ENCODE results near the gene LIN28B.
"Not testable (repeated sequence)": the region's sequence is repeated elsewhere in the genome, so short reads cannot be mapped to it uniquely, and the experiment has no call there.

The LIN28B gene

DNA sequence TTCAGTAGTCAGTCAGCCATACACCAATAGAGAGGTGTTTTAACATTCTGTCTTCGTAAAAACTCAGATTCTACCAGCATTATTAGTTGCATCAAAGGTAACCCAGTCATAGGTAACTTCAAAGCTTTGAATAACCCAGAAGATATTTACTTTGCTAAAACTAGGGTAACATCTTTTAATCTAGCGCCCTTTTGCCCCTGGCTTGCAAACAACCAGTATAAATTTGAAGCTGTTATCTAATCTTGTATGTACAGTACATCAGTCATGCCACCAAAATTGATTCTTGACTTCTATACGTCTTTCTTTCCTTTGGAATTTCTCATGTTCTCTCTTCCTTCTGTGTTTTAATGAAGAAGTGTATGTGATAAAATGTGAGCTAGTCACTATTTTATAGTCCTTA lies 109.3 kb downstream of the LIN28B start:
- in situ Hi-C loops (cut with MboI; ENCODE audit: low sequenced_read_pairs): no loop called here

DNA sequence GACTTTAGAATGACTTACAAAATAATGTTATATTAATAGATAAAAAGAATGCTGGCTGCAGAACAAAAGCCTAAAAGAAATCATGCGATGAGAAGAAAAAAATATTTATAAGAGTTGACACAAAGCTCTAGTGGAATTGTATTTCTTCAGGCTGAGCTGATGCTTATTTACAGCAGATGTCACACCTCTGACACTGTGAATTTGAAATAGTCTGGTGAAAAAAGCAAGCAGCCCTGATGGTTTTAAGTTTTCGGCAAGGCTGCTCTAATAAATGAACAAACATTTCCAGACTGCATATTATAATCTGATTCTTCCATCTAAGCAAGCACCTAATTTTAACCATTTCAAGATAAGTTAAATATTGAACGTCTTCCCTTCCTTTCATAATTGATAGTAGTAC lies 109.9 kb downstream of the LIN28B start:
- in situ Hi-C loops (cut with MboI; ENCODE audit: low sequenced_read_pairs): no loop called here

DNA sequence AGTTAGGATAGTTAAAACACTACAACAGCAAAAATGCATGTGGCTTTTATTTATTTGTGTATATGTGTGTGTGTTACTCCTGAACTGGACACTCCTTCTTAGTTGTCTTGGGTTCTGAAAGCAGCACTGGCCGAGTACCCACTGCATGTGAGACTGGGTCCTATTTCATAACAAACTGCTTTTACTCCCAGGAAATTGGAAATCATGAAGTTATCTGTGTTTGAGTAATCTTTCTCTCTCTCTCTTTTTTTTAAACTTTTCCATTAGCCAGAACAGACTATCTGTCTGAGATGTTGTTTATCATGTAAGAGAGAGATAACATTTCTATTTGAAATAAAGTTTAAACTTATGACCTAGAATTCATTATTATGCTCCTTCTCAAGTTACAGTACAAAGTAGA lies 110.4 kb downstream of the LIN28B start:
- in situ Hi-C loops (cut with MboI; ENCODE audit: low sequenced_read_pairs): no loop called here

DNA sequence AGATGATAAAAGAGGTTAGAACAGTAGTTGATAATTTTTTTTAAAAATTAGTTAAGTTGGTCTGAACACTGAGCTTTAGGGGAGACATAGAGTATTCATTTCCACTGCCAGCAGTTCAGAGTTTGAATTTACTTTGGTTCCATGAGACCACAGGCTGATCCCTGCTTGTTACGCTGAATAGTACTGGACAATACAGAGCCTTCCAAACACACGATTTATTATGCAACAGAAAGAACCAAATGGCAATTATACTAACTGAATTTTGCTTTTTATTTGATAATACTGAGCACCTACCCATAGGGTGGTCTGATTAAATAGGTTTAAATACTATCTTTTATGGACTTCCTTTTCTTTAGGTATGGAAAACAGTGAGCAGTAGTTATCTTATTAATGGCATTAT lies 111.5 kb downstream of the LIN28B start:
- in situ Hi-C loops (cut with MboI; ENCODE audit: low sequenced_read_pairs): no loop called here

DNA sequence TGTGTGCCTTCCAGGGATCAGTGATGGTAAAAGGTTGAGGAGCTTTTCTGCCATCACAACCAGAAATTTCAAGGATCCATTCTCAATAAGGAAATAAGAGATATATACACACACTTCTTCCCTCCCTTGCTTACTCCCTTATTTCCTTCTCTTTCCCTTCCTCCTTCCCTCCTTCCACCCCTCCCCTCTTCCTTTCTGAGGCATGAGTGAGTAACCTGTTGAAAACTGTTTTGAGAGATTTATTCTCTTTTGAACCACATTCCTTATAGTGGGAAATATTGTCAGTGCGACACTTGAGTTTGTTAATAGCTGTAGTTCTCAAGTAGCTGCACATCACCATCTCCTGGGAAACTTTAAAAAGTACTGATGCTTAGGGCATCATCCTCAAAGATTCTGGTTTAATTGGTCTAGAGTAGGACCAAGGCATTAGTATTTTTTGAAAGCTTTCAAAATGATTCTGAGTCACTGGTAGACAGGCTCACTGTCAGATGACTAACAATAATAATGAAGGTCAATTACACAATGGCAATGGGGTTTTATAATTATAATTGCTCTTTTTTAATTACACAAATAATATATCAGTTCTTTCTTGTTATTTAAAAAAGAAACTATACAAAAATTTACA lies 113.0 kb downstream of the LIN28B start:
- in situ Hi-C loops (cut with MboI; ENCODE audit: low sequenced_read_pairs): no loop called here

DNA sequence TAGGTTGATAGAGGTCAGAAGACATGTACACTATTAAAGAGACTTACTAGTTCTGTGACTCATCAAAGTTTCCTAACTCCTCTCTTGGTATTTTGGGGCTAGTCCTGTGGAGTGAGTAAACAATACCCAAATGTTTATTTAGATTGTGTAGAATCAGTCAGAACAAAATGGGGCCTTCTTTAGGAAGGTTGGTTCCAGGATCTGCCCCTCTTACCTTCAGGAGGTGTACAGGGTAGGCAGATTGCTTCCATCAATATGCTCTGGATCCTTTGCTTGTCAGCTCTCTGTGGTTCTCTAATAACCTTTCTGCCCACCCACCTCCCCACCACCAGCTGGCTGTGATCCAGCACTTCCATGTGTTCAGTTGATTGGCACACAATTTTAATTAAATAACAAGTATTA lies 115.9 kb downstream of the LIN28B start:
- in situ Hi-C loops (cut with MboI; ENCODE audit: low sequenced_read_pairs): no loop called here

DNA sequence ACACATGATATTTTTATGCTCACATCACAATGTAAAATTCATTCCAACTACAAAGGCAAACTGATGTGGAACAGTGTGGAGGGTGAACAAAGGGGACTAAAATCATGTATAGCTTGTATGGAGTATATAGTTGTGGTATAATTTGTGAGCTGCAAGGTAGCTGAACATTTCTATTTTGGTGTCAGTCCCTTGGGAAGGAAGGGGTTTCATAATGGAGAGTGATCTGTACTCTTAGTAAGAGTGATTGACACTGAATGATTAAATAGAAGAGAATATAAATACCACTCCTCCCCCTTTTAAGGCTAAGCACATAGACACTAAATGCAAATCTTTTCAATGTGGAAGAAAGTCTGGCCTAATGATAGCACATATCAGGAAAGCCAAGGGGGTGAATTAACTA lies 118.3 kb downstream of the LIN28B start:
- in situ Hi-C loops (cut with MboI; ENCODE audit: low sequenced_read_pairs): no loop called here

DNA sequence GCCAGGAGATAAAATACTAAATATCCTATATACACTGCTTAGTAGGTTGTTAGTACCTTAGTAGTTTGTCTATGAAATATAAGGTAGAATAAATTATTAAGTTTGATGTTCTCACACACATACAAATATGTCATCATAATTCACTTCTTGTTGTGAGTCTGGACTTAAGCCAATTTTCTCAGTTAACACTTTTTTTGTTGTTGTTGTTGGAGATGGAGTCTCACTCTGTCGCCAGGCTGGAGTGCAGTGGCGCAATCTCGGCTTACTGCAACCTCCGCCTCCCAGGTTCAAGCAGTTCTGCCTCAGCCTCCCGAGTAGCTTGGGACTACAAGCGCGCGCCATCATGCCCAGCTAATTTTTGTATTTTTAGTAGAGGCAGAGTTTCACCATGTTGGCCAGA lies 119.5 kb downstream of the LIN28B start:
- in situ Hi-C loops (cut with MboI; ENCODE audit: low sequenced_read_pairs): not testable (repeated sequence)

DNA sequence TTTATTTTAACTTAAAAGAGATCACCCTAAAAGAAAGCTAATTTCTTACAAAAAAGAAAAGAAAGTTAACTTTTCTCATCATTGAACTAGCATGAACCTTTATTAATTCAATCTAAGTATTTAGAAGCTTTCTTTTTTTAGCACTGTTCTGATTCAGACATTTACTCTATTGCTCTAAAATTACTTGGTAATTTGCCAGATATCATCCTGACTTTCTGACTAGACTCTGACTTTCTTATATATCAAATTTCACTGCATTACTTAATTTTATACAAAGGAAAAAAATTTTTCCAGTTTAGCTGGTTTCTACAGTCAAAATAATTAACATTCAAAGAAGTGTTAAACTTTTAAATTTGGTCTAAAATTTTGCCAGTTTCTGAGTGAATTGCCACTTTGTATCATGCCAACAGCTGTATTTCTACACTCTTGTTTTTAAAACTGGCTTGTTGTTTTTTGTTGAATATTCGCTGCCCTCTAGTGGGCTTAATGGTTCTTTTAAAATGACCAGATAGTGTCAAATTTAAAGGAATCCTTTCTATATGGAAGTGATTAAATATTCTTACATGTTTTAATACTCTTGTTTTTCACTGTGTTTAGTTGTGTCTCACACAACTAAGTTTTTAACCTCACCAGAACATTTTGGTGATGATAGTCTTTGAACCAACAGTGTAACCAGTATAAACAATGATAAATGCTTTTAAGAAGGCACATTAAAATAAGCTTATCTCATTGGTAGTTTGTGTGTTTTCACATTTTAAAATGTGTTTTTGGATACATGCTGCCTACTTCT lies 120.9 kb downstream of the LIN28B start:
- in situ Hi-C loops (cut with MboI; ENCODE audit: low sequenced_read_pairs): no loop called here

DNA sequence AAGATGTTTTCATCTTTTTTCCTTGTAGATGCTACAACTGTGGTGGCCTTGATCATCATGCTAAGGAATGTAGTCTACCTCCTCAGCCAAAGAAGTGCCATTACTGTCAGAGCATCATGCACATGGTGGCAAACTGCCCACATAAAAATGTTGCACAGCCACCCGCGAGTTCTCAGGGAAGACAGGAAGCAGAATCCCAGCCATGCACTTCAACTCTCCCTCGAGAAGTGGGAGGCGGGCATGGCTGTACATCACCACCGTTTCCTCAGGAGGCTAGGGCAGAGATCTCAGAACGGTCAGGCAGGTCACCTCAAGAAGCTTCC lies 121.4 kb downstream of the LIN28B start:
- in situ Hi-C loops (cut with MboI; ENCODE audit: low sequenced_read_pairs): no loop called here

DNA sequence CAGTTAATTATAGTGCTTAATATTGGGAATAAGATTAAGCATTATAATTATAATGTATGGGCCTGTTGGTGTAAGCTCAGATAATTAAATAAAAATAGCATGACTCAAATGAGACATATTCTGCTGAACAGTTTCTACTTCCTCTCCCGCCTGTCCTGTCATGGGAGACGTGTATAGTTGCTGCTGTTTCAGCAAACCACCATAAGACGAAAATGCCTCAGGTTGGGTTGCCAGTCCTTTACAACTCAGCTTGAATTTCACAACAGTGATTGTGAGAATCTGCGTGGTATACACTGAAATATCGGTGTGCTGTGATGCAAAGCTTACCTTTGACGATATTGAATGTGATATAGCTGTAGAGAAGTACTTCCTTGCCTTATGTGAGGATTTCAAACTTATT lies 123.4 kb downstream of the LIN28B start:
- in situ Hi-C loops (cut with MboI; ENCODE audit: low sequenced_read_pairs): no loop called here

DNA sequence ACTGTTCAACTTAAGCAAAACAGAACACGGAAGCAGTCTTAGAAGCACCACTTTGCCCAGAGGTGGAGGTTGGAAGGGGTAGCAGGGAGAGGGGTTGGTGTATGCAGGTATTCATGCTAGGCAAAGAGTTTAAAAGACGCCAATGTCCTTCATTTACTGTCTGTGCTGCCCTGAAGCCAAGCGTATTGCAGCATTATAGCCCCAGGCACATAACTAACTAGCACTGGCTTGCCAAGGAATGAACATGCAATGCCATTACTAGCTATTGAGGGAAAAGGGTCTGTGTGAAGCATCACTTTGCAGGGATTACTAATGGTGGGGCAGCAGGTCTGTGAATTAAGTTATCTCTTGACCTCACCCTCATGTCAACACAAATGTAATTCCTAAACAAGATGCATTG lies 124.8 kb downstream of the LIN28B start:
- in situ Hi-C loops (cut with MboI; ENCODE audit: low sequenced_read_pairs): not testable (repeated sequence)

DNA sequence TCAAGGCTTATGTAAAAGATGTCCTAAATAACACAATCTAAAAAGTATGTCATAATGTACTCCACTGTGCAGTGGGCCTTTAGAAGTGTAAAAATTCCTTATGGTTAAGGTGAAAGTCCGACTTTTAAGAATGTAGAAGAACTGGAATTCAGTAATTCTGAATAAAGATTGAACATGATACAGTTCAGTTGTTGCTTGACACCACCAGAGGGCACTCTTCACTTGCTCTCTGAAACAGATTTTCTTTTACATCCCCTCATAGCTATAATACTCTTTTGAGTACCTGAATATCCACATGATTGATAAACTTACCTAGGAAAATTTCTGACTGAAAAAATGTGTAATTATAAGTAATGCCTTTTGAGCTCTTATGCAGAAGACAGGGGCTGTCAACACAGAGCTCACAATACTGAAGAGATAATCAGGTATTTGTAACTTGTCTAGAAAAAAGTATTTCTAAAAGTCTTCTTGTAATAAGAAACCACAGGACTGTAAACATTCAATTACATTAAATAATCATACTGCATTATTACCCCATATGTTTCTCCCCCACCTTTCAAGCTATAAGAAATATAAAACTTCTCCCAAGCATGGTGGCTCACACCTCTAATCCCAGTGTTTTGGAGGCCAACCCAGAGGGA lies 130.8 kb downstream of the LIN28B start:
- in situ Hi-C loops (cut with MboI; ENCODE audit: low sequenced_read_pairs): no loop called here

DNA sequence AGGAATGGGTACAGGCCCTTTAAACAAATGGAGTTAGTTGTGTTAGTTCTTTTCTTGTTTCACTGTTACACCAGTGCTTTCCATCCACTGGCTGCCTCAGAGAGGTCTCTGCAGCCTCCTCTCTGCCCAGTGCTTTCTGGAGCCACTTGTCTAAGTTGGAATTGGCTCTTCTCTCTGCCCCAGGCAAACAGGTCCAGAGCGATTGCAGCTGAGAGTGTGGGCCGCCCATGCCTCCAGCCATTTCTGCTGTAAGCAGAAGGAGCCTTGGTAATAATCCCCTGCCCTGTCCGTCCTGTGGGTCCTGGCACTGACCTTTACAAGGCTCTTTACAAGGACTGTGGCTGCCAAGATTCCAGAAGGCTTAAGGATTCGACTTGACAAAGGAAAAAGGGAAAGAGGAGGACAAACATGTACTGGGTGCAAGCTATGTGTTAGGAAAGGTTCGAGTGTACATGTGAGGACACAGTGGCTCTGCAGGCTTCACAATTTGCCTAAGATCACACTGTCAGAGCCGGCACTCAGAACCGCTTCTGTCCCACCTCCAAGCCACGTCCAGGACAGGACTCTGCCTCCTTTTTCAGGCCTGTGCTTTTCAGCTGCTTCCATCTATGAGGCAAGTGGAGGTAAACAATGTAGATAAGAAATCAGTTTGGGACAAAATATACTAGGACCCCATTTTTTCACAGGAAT lies 134.4 kb downstream of the LIN28B start:
- in situ Hi-C loops (cut with MboI; ENCODE audit: low sequenced_read_pairs): no loop called here

DNA sequence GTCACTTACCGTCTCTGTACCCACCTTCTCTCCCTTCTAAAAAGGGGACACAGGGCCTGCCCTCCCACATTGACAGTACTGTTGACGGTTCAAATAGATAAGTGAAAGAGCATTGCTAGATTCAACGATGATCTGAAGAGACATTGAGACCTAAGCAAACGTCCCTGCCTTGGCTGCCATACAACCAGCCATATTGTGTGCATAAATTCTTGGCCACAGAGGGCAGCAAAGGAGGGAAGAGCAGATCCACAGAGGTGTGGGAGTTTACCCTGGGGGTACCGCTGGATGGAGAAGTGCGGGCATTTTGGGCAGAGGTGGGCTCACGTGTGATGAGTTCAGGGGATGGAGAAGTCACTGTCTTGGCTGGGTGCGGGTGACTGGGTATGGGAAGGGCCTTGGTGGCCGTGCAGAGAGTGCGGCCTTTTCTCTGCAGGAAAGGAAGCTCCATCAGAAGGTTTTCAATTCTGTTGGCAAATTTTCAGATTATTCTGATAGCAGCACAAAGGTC lies 137.3 kb downstream of the LIN28B start:
- in situ Hi-C loops (cut with MboI; ENCODE audit: low sequenced_read_pairs): no loop called here

DNA sequence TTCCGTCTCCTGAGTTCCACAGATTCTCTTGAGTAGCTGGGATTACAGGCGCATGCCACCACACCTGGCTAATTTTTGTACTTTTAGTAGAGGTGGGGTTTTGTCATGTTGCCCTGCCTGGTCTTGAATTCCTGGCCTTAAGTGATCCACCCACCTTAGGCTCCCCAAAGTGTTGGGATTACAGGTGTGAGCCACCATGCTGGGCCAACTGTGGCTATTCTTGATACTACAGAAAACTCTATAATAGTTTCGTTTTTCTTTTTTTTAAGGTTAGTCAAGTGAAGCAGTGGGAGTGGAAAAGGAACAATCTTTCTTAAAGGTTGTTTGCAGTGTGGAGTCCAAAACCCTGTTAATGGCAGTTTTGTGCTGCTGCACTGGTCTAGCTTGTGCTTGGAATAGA lies 138.2 kb downstream of the LIN28B start:
- in situ Hi-C loops (cut with MboI; ENCODE audit: low sequenced_read_pairs): no loop called here

DNA sequence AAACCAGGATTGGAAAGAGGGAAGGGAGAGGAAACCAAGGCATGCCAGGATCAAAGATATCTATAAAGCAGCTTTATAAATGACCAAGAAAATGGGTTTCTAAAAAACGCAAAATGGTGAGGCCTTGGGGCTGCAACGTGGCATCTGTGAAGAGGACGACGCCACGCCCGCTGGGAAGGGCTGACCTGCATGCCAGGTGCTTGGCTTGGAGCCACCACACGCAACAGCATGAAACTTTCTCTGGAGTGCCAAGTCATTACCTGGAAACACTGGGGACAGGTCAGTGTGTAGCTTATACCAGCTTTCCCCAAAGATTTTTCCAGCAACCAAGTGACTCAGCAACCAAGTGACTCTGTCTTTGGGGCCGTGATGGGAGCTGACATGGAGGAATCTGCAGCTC lies 140.4 kb downstream of the LIN28B start:
- in situ Hi-C loops (cut with MboI; ENCODE audit: low sequenced_read_pairs): no loop called here

DNA sequence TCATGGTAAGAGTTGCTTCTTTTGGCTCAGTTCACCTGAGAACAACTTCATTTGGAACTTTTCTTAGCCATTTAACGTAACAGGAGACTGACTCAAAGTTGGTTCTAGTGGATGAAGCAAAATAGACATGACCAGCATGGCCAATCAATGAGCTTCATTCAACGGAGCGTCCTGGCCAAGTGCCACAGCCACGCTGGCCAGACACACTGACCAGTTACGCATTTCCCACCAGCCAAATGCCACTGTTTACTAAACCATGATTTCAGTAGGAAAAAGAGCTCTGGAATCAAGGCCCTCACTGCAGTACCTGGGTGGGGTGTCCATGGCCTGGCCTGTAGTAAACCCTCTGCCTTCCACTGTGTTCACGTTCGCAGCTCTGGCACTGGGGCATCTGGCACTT lies 142.5 kb downstream of the LIN28B start:
- in situ Hi-C loops (cut with MboI; ENCODE audit: low sequenced_read_pairs): no loop called here

DNA sequence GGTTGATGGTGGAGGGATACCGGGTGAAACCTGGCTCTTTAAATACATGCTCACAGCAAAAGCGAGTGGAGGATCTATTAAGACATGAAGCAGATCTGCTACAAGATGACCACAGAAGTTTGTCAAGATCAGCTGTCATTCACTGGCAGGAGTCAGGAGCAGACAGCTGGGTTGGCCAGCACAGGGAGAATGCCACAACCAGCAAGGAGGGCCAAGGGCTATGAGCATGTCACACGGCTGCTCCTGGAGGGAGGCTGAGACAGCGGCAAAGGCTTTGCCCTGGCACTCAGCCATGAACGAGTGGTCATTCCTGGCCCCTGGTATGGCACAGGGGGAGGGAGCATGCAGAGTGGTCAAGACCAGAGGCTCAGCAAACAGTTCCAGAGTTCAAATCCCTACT lies 145.3 kb downstream of the LIN28B start:
- in situ Hi-C loops (cut with MboI; ENCODE audit: low sequenced_read_pairs): no loop called here

DNA sequence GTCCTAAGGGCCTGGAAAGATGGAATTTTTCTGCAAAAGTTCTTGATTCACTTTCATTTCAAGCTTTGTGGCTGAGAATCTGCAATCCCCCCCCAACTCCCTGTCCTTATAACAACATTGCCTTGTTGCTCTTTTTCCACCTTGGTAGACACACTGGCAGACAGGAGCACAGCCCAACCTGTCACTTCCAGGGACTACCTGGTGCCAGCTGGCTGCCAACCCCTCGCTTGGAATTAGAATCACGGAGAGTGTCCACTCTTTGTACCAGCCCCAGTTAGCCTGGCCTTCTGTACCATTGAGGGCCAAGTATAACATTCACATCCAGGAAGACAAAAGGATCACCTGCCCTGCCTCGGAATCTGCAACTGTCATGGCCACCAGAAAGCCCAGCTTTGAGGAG lies 148.2 kb downstream of the LIN28B start:
- in situ Hi-C loops (cut with MboI; ENCODE audit: low sequenced_read_pairs): no loop called here

DNA sequence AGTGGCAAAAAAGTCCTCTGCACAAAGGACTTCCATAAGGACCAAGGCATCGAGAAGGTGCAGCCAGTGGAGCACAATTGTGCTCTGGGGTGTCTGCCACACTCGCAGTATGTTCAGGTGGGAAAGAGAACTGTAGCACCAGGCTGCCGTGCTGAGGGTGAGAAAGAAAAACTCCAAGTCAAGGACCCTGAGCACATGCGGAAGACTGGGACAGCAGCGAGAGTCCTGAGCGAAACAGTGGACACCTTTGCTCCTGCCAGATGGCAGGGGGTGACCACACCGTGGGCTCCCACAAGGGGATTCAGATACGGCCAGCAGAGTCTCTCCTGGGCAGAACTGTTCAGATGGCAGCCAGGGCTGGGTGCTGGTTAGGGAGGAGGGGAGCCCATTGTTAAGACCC lies 149.4 kb downstream of the LIN28B start:
- in situ Hi-C loops (cut with MboI; ENCODE audit: low sequenced_read_pairs): no loop called here

DNA sequence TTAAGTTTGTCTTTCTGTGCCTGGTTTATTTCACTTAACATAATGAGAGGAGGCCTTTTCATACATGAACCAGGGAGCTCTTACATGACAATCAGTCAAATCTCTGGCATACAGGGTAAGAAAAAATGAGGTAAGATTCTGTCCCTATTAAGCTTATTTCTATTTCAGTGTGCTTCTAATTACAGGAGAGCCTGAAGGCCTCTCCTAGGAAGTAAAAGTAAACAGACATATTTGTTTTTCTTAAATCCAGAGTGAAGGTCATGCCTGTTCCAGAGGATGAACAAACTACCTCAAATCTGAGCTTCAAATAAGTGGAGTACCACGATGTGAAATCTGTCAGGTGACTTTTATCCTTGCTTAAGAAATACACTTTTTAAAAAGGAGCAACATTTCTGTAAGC lies 150.3 kb downstream of the LIN28B start:
- in situ Hi-C loops (cut with MboI; ENCODE audit: low sequenced_read_pairs): no loop called here
